ENCODE results near the gene ZNF684. TPM values are rescaled to one million over a fixed set of nuclear protein-coding genes. Genes with fewer than 3 reads are reported as not detected.

ZNF684 gene
- total RNA-seq, 1 experiment from 2014 or later = 9.2 TPM

DNA sequence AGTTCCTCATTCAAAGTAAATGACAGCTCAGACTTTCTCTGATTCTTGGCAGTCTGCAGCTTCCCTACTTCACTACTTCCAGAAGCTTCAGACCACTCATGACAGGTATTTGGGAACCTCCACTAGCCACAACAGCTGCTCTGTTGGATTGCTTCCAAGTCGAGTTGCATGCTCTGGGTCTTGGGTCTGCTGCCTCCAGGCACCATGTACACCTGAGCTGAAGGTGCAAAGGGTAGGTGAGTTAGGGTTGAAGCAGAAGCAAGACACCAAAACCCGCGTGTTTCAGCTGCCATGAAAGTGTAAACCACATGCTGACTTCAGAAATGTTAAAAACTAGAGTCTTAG is 62.7 kb downstream of the ZNF684 start:
- Histone ChIP-seq H3K4me3 (ENCODE audit: insufficient read depth, low read depth, low read length) (no peak overlapping the region), H3K27me3 (ENCODE audit: control insufficient read depth, insufficient read depth, low read length) (no peaks in the 10 kb centered on the region), H3K36me3 (replicated peaks; ENCODE audit: control insufficient read depth, insufficient read depth, low read length) (no peaks in the 10 kb centered on the region)
- no peak for DNase-seq

DNA sequence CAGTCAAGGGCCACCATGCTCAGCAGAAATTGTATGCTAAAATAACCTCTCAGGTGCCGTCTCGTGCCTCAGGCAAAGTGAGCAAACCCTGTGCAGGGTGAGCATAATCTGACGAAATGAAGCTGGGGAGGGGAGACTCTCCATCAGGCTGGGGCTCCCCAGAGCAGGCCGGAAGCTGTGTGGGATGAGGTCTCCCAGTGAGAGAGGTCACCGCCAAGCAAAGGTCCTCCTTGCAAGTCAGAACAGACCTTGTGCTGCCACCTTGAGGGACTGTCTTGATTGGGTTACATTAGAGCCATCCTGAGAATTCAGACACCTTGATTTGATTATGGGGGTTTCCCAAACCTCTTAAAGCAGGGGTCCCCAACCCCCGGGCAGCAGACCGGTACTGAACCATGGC is 64.2 kb downstream of the ZNF684 start:
- no peak for DNase-seq
- Histone ChIP-seq H3K4me3 (ENCODE audit: insufficient read depth, low read depth, low read length) (no peak overlapping the region), H3K27me3 (ENCODE audit: control insufficient read depth, insufficient read depth, low read length) (no peaks in the 10 kb centered on the region), H3K36me3 (replicated peaks; ENCODE audit: control insufficient read depth, insufficient read depth, low read length) (no peaks in the 10 kb centered on the region)

Other genes starting within 250 kb of the ZNF684 start
- gene COL9A2, start 214.4 kb upstream of the ZNF684 start, total RNA-seq (2014; rRNA removed; shearing (Covaris generic)) = 17.6 and 23.8 TPM in 2 replicates
- 9.5 and 12.4 TPM in 2 replicates for gene SMAP2, start 157.9 kb upstream of the ZNF684 start, total RNA-seq (2014; rRNA removed; shearing (Covaris generic))
- gene ZFP69B, start 81.2 kb upstream of the ZNF684 start, total RNA-seq (2014; rRNA removed; shearing (Covaris generic)) = 4.0 and 7.2 TPM in 2 replicates
- 4.8 and 9.2 TPM in 2 replicates for gene ZFP69, start 54.3 kb upstream of the ZNF684 start, total RNA-seq (2014; rRNA removed; shearing (Covaris generic))
- 2.7 and 4.1 TPM in 2 replicates for gene EXO5, start 22.9 kb upstream of the ZNF684 start, total RNA-seq (2014; rRNA removed; shearing (Covaris generic))
- 20.0 and 20.7 TPM in 2 replicates for gene RIMS3, start 134.0 kb downstream of the ZNF684 start, total RNA-seq (2014; rRNA removed; shearing (Covaris generic))
- gene NFYC, start 160.1 kb downstream of the ZNF684 start, total RNA-seq (2014; rRNA removed; shearing (Covaris generic)) = 43.3 and 51.0 TPM in 2 replicates